ENCODE data around the gene OST4.
A peak's percentile ranks its signal among the peaks of the same experiment; 100 is the strongest.

OST4 gene

GRCh38 chr2:27071277-27071989 is at the start of gene OST4:
OST4 (minus strand) TSS chr2:27071654.
- TF ChIP-seq ZBTB7A (IDR thresholded peaks at IDR 0.05; ENCODE audit: low read depth): no peak
- no peak for TF ChIP-seq REST (IDR thresholded peaks at IDR 0.05; ENCODE audit: low read depth)
- peak; percentile 64 for TF ChIP-seq MAX (IDR thresholded peaks at IDR 0.05)
- no peak for TF ChIP-seq RAD21 (IDR thresholded peaks at IDR 0.05; ENCODE audit: low read depth)
- no peak for TF ChIP-seq CEBPB (IDR thresholded peaks at IDR 0.05)
- no peak for TF ChIP-seq EP300 (IDR thresholded peaks at IDR 0.05; ENCODE audit: borderline replicate concordance)
- peak; percentile 62; the same call in 1 of the 2 replicates for TF ChIP-seq YY1 (IDR thresholded peaks at IDR 0.05; ENCODE audit: low read depth)
- no peak for TF ChIP-seq EGR1 (IDR thresholded peaks at IDR 0.05)
- TF ChIP-seq USF1 (IDR thresholded peaks at IDR 0.05): 0 out of 2 replicates have a peak, but pooled peaks have one; percentile 17
- peak; percentile 71 for TF ChIP-seq TCF12 (IDR thresholded peaks at IDR 0.05; ENCODE audit: low read depth)
- peak; percentile 87 for TF ChIP-seq TAF1 (IDR thresholded peaks at IDR 0.05; ENCODE audit: low read depth)
- no peak for TF ChIP-seq FOXM1 (IDR thresholded peaks at IDR 0.05; ENCODE audit: borderline replicate concordance, low read depth)
- no peak for TF ChIP-seq TEAD4 (IDR thresholded peaks at IDR 0.05)
- TF ChIP-seq CREB1 (IDR thresholded peaks at IDR 0.05; ENCODE audit: low read depth): peak; percentile 68

GRCh38 chr2:27118525-27119329 is 47.3 kb upstream of the OST4 start, which contains the start of gene CGREF1:
CGREF1 (minus strand) TSS chr2:27119128; CDS start chr2:27104366, 14,762 bp downstream.
- TF ChIP-seq FOXM1 (IDR thresholded peaks at IDR 0.05; ENCODE audit: borderline replicate concordance, low read depth) (no peak), YY1 (IDR thresholded peaks at IDR 0.05; ENCODE audit: low read depth) (no peak), EP300 (IDR thresholded peaks at IDR 0.05; ENCODE audit: borderline replicate concordance) (0 out of 2 replicates have a peak, but pooled peaks have one; percentile 13), RAD21 (IDR thresholded peaks at IDR 0.05; ENCODE audit: low read depth) (no peak), MAX (IDR thresholded peaks at IDR 0.05) (peak; percentile 95)

- TF ChIP-seq RAD21 (IDR thresholded peaks at IDR 0.05; ENCODE audit: low read depth) (no peak), CEBPB (IDR thresholded peaks at IDR 0.05) (no peak), TCF12 (IDR thresholded peaks at IDR 0.05; ENCODE audit: low read depth) (no peak), REST (IDR thresholded peaks at IDR 0.05; ENCODE audit: low read depth) (no peak), CREB1 (IDR thresholded peaks at IDR 0.05; ENCODE audit: low read depth) (no peak), MAX (IDR thresholded peaks at IDR 0.05) (no peak), YY1 (IDR thresholded peaks at IDR 0.05; ENCODE audit: low read depth) (no peak), EGR1 (IDR thresholded peaks at IDR 0.05) (no peak), NFIC (IDR thresholded peaks at IDR 0.05) (no peak), TEAD4 (IDR thresholded peaks at IDR 0.05) (no peak), USF1 (IDR thresholded peaks at IDR 0.05) (no peak)
These were observed 46.6 kb upstream of the OST4 start for GRCh38 chr2:27117995-27118524.

GRCh38 chr2:27115519-27115918 is 44.1 kb upstream of the OST4 start:
- no peak for TF ChIP-seq USF1 (IDR thresholded peaks at IDR 0.05)
- TF ChIP-seq TCF12 (IDR thresholded peaks at IDR 0.05; ENCODE audit: low read depth): no peak
- no peak for TF ChIP-seq REST (IDR thresholded peaks at IDR 0.05; ENCODE audit: low read depth)
- no peak for TF ChIP-seq CEBPB (IDR thresholded peaks at IDR 0.05)
- no peak for TF ChIP-seq YY1 (IDR thresholded peaks at IDR 0.05; ENCODE audit: low read depth)
- no peak for TF ChIP-seq MAX (IDR thresholded peaks at IDR 0.05)
- no peak for TF ChIP-seq EGR1 (IDR thresholded peaks at IDR 0.05)
- TF ChIP-seq NFIC (IDR thresholded peaks at IDR 0.05): no peak
- no peak for TF ChIP-seq EP300 (IDR thresholded peaks at IDR 0.05; ENCODE audit: borderline replicate concordance)
- TF ChIP-seq TEAD4 (IDR thresholded peaks at IDR 0.05): no peak
- no peak for TF ChIP-seq CREB1 (IDR thresholded peaks at IDR 0.05; ENCODE audit: low read depth)
- TF ChIP-seq FOXM1 (IDR thresholded peaks at IDR 0.05; ENCODE audit: borderline replicate concordance, low read depth): no peak
